KBM-7 (cell line): ENCODE measurements around the gene CRYGB.

Experiments
- DNase-seq: peaks from one replicate; pipeline ENCODE4 v3.0.0-alpha.2; 2015
- in situ Hi-C: fragments of 300-500 bp; cut with MboI; formaldehyde crosslinking; loops from 2 replicates; pipeline ENCODE4 v1.14.3; 2020; ENCODE audit warnings: low sequenced_read_pairs, low pct_unique_long_range_greater_than_20kb, mixed read lengths

Gene CRYGB, protein sequence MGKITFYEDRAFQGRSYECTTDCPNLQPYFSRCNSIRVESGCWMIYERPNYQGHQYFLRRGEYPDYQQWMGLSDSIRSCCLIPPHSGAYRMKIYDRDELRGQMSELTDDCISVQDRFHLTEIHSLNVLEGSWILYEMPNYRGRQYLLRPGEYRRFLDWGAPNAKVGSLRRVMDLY

DNA sequence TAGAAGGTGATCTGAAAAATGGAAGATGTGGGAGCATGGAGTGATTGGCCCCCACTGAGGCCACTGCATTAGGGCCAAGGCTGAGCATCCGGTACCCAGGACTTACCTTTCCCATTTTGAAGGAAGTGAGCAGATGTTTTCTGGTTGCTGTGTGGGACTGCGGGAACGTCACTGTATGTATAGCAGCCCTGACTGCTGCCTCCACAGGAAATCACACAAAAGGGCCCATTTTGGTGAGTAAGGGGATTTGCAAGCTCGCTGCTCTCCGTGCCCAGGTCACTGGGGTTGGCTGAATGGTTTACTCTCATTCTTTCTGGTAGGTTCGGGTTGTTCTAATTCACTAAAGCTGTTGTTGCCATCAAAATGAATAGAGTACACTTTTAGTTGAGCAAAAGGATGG is at the start of gene CRYGB:
Gene CRYGB (minus strand): TSS at position 153 of the 400 bp plus-strand sequence. CDS start 38 bp downstream, at position 115.
- in situ Hi-C loops, result no loop called here
- DNase-seq, result no peak

DNA sequence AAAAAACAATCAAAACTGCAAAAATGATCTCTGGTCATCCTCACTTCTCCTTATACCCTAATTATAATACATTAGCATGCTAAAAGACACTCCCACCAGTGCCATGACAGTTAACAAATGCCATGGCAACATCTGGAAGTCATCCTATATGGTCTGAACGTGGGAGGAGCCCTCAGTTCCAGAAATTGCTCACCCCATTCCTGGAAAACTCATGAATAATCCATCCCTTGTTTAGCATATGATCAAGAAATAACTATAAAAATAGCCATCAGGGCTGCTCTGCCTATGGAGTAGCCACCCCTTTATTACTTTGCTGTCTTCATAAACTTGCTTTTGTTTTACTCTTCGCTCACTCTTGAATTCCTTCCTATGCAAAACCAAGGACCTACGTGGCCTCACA is 49.6 kb upstream of the CRYGB start:
- no peak for DNase-seq
- in situ Hi-C loops, result no loop called here

DNA sequence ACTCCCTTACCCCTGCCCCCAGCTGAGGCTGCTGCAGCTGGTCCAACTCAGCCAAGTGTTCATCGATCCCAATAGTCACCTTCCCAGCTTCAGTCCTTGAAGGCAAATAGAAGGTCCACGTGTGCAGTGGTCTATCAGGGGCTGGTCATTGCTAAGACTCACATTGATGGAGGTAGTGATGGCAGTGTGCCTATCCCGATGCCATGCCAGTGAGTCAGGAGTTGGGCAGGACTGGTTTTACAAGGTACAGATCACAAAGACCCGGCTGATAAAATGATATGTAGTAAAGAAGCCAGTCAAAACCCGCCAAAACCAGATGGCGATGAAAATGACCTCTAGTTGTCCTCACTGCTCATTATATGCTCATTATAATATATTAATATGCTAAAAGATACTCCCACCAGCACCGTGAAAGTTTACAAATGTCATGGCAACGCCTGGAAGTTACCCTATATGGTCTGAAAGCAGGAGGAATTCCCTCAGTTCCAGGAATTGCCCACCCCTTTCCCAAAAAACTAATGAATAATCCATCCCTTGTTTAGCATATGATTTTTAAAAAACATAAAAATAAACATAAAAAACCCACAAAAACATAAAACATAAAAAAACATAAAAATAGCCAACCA is 46.8 kb upstream of the CRYGB start:
- in situ Hi-C loops, result no loop called here
- DNase-seq, result no peak

DNA sequence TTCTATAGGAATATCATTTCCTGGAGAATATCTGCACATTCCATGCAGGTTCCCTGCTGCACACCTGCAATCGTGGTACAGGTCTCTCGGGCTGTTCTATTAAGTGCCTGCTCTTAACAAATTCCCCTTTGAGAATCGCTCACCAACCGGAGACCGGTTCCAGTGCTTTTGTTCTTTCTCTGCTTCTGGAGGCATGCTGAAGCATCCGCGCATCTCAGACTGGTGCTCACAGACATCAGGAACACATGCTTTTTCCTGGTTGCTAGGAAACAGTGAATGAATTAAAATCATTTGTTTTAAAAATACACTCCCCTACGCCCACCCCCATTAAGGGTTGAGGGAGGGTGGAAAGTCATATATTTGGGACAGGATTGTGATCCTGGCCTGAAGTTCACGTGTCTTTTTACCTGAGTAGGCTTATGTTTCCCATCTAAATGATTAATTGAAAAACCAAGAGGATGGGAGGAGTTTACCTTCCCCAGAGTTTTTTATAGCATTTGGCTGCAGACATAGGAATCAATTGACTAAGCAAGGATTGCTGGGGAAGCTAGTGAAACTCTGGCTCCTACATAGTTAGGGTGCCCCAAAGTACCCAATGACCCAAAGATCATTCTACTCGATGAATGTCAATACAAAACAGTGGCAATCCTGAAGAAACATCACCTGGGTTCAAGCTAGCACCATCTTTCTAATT is 44.0 kb upstream of the CRYGB start, which contains the start of gene C2orf80:
Gene C2orf80 (minus strand): TSS at position 221 of the 694 bp plus-strand sequence. CDS start 3,044 bp downstream, outside the sequence.
- DNase-seq, result no peak
- in situ Hi-C loops, result no loop called here

DNA sequence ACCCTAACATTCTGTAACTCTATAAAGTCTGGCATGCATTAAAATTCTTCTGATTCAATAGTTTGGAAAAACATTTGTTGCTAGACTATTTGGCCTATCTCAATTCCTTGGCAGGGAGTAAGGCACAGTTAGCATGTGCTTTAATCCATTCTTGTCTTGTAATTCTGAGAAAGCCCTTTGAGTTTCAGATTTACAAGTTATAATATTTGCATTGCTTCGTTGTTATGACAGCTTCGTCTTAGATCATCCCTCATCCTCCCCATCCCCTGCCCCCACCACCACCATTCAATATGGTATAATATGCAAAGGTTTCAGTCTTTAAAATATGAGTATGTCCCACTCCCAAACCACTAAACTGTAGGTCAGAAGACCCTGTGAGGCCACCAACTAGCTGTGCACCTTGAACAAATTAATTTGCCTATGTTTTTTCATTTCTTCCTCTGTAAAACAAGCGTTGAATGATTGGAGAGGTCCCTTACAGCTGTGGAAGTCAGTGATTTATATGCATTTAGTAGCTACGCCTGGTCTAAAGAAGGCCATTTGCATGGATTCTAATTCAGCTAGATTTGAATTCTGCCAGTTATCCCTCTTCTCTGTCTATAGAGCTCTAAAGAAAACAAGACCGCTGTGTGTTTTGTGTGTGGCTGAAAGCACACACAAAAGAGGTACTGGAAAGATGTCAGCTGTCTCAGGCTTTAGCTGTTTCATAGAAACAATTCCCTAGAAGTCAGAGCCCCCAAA is 43.3 kb upstream of the CRYGB start:
- DNase-seq, result no peak
- in situ Hi-C loops, result no loop called here

DNA sequence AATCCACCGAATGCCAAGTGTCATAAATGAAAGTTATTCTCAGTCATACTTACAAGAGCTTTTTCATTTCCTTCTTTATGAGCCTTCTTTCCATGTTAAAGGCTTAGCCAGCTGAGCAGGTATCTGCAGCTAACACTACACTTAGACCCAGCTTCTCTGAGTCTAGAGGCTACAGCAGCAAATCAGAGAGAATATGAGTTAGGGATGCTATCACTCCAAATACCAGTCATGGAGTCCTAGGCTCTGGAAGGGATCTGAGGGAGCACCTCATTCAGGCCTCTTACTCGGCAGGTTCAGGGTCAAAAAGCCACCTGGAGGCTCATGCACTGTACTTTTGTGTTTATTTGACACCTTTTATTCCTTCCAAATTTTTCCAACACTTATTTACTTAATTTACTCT is 40.9 kb upstream of the CRYGB start:
- in situ Hi-C loops, result no loop called here
- no peak for DNase-seq

DNA sequence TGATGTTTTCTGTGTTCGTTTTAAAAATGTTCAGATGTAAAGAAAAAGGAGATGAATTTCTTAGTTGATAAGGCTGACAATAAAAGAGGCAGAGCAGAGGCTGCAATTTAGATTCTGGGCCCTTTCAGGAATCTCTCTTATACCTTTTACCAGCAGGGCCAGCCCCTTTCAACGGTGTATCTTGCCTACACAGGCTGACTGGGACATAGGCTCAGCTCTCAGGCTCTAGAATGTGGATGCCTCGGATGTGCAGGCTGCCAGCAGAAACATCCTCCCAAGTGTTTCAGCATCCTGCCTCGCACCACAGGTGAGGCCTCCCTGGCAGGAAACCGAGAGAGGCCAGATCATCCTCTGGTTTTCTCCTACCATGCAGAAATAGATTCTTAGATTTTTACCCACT is 40.5 kb upstream of the CRYGB start:
- in situ Hi-C loops, result no loop called here
- DNase-seq, result no peak

DNA sequence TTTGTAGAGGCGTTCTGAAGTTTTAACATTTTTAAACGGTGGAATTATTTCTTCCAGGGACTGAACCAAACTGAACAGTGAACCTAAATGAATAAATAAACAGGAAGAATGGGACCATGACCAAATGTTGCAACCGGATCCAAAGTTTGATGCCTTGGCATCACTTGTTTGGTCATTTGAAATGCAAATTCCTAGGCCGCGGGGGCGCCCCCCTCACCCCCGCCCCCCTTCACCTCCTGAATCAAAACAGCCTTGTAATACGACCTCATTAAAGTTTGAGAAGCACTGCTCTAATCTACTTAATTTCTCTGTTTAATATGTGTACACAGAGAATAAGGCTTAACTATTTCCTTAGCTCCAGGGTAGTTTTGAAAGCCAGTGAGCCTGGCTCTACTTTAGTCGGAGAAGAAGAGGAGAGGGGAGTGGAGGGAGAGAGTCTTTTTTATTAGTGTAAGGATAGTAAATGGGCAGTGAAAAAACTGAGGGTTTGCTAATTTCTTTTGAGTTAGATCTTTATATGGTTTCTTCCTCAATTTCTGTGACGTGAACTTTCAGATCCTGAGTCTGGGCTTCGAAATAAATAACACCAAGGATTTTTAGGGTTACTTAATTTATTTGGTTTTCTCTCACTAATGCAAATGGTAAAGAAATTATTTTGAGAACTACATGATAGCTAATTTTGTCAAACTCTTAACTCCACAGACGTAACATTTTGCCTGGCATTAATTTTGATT is 38.2 kb upstream of the CRYGB start:
- in situ Hi-C loops, result no loop called here
- no peak for DNase-seq

DNA sequence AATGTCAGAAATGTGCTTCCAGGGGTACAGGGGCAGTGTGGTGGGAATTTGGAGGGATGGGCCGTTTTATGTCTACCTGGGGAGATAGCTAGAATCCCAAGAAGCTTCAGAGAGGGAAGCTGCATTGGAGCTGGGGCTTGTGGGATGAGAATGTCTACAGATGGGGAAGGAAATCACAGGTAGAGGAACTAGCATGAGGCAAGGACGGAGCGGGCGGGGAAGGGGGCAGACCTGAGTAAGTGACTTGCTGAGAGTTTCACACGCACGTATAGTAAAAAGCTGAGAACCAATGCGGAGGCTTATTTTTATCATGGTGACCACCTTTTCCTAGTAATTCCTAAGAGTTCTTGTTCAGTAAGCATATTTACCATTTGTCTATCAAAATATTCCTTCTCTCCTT is 37.6 kb upstream of the CRYGB start:
- no peak for DNase-seq
- in situ Hi-C loops, result no loop called here

DNA sequence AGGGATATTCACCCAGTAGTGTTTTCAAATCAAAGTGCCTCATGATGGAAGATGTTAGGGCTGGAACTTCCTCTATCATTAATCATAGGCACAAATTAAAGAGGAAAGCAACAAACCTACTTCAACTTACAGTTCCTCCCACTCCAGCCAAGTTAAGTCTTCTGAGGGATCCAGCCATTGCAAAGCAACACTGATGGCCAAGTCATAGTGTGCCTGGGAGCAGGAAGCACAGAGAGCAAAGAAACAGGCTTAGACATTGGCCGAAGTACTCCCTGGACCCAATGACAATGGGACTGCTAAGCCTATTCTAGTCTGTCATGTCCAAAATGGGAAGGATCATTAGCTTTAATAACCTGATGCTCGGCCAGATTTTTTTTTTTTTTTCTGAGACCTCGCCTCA is 36.9 kb upstream of the CRYGB start:
- DNase-seq, result no peak
- in situ Hi-C loops, result no loop called here

DNA sequence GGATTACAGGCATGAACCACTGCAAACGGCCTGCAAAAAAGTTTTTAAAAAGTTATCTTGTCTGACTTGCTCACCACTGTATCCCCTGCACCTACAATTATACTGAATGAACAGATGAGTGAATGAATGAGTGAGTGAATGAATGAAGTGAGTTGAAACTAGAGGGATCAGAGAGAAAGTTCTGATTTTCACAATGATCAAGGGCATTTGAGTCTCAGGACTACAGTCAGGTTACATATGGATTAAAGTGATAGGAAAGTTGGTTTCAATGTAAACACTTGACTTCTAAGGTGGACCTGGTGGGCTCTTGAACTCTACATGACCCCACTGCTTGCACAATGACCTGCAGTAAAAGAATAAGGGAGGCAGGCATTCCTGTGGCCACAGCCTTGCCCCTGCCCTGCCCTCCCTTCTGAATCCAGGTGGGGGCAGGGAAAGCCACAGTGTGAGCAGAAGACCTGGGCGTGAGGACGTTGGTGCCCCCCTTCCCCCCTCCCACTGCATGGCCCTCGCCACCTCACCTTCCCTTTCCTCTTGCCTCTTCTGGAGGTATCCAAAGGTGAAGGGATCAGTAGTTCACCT is 33.2 kb upstream of the CRYGB start:
- DNase-seq, result peak; percentile 8
- in situ Hi-C loops, result no loop called here

DNA sequence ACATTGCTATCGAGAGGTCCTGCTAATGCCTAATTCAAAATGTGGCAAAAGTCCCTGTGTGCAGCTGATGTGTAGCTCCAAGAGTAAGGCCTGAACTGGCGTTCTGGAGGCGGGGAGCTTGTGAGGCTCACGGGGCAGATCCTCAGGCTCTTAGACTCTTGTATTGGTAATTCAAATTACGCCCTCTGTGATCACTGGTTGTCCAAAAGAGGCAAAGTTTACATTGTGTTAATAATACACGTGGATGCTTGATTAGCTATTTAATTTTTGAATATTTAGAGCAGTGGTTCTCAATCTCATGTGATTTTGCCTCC is 29.8 kb upstream of the CRYGB start:
- in situ Hi-C loops, result no loop called here
- DNase-seq, result no peak

DNA sequence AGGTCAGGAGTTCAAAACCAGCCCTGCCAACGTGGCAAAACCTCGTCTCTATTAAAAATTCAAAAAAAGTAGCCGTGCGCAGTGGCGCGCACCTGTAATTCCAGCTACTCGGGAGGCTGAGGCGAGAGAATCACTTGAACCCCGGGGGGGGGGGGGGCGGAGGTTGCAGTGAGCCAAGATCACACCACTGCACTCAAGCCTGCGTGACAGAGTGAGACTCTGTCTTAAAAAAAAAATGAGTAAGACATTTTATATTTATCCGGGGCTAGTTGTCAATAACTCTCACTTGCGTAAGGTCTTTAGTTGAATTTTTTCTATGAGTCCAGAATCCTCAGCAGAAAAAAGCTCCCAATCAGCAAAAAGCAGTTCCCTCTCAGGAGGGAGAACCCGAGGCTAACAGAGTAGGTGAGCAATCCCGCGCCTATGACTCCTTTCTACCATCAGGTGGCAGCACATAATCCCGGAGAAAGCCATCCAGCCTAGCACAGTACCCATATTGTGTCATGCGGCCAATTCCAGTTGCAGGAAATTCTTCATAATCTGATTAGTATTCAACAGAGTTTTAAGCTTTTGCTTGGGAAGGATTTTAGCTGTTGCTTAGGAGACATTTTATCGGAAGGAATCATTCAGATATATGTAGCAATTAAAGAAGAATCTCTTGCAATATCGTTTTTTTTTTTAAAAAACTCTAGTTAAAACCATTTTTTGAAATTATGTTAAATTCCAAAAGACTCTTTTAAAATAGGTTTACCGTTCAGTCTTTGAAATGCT is 29.3 kb upstream of the CRYGB start:
- DNase-seq, result peak; percentile 87
- in situ Hi-C loops, result no loop called here

DNA sequence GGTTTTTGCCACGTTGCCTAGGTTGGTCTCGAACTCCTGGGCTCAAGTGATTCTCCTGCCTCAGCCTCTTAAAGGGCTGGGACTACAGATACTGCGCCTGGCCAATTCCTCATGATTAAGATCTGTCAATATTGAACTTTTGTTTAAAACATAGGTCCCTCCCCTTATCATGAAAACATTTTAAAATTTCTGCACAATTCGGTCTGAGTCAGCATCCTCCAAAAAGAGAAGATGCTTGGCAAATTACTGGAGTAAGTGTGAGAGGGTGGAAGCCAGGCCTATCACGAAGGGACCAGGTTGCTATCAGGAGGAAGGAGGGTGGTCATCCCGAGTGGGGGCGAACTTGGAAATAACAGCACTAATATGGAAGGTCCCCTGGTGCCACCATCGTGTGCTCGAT is 28.2 kb upstream of the CRYGB start:
- in situ Hi-C loops, result no loop called here
- DNase-seq, result no peak

DNA sequence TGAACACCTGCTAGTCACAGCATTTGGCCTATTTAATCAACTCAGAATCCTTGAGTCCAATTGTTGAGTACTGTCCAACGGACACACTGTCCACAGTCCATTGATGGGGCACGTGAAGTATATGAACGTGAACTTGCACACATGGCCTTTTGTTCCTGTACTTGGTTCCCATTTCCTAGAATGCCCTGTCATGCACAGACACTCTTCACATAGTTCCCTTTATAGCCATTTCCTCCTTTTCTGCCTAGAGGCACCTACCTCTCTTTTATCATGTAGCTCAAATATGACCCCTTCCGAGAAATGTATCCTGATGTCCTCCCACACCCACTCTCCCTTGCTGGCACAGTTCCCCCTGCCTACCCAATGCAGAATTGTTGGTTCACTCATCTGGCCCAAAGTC is 26.2 kb upstream of the CRYGB start:
- in situ Hi-C loops, result no loop called here
- peak; percentile 87 for DNase-seq

DNA sequence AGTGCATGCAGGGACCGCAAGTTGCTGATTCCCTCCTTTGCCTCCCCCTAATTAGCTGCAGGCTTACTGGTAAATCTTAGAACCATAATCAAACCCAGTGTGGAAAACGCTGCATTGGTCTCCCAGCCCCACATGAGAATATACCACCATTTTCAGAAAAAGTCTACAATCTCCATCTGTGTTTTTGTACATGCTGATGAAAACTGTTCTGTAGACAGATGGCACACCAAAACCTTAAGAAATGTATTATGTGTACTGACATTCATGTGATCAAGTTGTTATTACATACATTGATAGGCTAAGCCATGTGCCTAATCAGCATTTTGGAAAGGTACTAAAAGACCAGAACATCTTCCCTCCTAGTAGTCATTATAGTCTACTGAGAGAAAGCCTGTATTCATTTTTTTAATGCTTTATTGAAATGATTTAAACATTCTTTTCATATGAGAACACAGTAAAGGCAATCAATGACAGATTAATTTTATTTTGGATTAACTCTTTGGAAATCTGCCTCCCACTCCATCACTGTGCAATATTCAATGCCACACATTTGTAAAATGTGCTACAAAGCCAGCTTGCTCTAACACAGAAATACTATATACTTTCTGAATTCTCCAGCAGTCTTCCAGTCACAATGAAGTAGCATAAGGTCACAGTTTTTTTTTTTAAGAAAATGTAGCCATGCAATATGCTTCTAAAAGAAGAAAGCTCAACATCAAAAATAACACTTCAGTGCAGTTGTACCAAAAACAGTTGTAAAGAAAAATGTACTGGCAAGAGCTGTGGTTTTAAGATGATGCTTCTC is 19.2 kb upstream of the CRYGB start:
- in situ Hi-C loops, result no loop called here
- DNase-seq, result no peak

DNA sequence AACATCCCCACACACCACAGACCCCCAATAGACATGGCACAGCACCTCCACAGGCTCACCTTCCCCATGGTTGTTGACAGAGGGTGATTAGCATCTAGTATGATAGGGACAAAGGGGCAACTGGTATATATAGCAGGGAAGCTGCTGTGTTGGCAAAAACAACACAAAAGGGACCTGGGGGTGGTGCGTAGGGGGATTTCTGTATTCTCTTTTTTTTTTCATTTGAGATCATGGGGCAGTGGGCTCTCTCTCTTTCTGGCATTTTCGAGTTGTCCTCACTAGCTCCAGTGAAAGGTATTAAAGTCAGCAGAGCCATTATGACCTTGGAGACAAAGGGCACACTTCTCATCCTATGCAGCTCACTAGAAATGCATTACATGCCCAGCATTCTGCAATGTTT is 17.5 kb upstream of the CRYGB start, which contains the start of gene CRYGA:
Gene CRYGA (minus strand): TSS at position 101 of the 400 bp plus-strand sequence. CDS start 33 bp downstream, at position 68.
- in situ Hi-C loops, result no loop called here
- DNase-seq, result no peak

DNA sequence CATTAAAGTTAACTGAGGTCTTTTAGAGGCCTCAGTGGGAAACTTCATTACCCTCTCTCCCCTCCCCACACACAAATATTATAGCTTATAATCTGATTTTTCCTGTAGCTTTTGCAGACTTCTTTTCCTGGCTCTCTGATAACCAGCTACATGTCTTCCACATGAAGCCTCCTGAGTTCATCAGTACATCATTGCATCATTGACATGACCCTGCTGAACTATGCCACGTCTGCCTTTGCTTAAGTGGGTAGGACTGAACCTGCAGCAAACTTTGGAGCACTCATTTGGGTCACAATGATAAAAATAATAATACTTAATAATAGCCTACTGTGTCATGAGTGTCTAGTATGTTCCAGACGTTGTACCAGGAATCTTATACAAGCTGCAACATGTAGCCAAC is 10.5 kb upstream of the CRYGB start:
- no peak for DNase-seq
- in situ Hi-C loops, result no loop called here
